NCI-H128 (cell line): ENCODE results near the gene OCLN.
"Not testable (repeated sequence)": the region's sequence is repeated elsewhere in the genome, so short reads cannot be mapped to it uniquely, and the experiment has no call there.

Experiments used
- DNase-seq: peaks from one replicate; lab custom pipeline; 2025; ENCODE audit not compliant: unreplicated experiment; lab: John Stamatoyannopoulos, UW

OCLN gene

GRCh38 chr5:69491027-69491426 is 1.6 kb upstream of the OCLN start:
- no peak for DNase-seq

GRCh38 chr5:69491838-69492390 is 676 bp upstream of the OCLN start:
- no peak for DNase-seq

GRCh38 chr5:69492923-69493395 is 369 bp downstream of the OCLN start:
- DNase-seq: no peak

GRCh38 chr5:69493396-69494133 is 975 bp downstream of the OCLN start:
- no peak for DNase-seq

GRCh38 chr5:69494452-69494851 is 1.9 kb downstream of the OCLN start:
- DNase-seq: no peak

- no peak for DNase-seq
Observed at GRCh38 chr5:69497006-69497520, 4.5 kb downstream of the OCLN start.

- no peak for DNase-seq
Observed at GRCh38 chr5:69498384-69498783, 5.8 kb downstream of the OCLN start.

- no peak for DNase-seq
Observed at GRCh38 chr5:69502367-69502766, 9.8 kb downstream of the OCLN start.

- DNase-seq: no peak
Observed at GRCh38 chr5:69502767-69503488, 10.3 kb downstream of the OCLN start.

- DNase-seq: no peak
Observed at GRCh38 chr5:69504036-69504435, 11.4 kb downstream of the OCLN start.

GRCh38 chr5:69505306-69505705 is 12.7 kb downstream of the OCLN start:
- no peak for DNase-seq

- DNase-seq: no peak
Observed at GRCh38 chr5:69509212-69509611, 16.6 kb downstream of the OCLN start.

GRCh38 chr5:69510694-69511093 is 18.1 kb downstream of the OCLN start:
- DNase-seq: no peak

- no peak for DNase-seq
Observed at GRCh38 chr5:69512740-69513260, 20.2 kb downstream of the OCLN start.

GRCh38 chr5:69515570-69515969 is 23.0 kb downstream of the OCLN start:
- DNase-seq: not testable (repeated sequence)

- no peak for DNase-seq
Observed at GRCh38 chr5:69516769-69517168, 24.2 kb downstream of the OCLN start.

- DNase-seq: peak; percentile 13
Observed at GRCh38 chr5:69517763-69518212, 25.2 kb downstream of the OCLN start.

GRCh38 chr5:69519285-69519684 is 26.7 kb downstream of the OCLN start:
- no peak for DNase-seq

- no peak for DNase-seq
Observed at GRCh38 chr5:69522035-69522434, 29.4 kb downstream of the OCLN start.

GRCh38 chr5:69525490-69525889 is 32.9 kb downstream of the OCLN start:
- no peak for DNase-seq

- DNase-seq: no peak
Observed at GRCh38 chr5:69526660-69527059, 34.1 kb downstream of the OCLN start.
